ENCODE results near the gene AGER. TPM values are rescaled to one million over a fixed set of nuclear protein-coding genes. Genes with fewer than 3 reads are reported as not detected.

Gene AGER
- total and polyA plus RNA-seq, 2 of the 4 experiments (the other 2 are of a cell fraction) = 0.18 to 4.2 TPM

- no peak for TF ChIP-seq MXI1 (IDR thresholded peaks at IDR 0.05; ENCODE audit: borderline replicate concordance, low read depth, low read length)
These were observed 5.2 kb upstream of the AGER start (continued) for GRCh38 chr6:32189069-32189741.

- Histone ChIP-seq H3K56ac (ENCODE audit: extremely low read depth, insufficient read depth, low read length) (peak overlapping the region; percentile 98), H2AFZ (replicated peaks; ENCODE audit: low read length, poor library complexity) (peak overlapping the region; percentile 67), H2AK9ac (replicated peaks; ENCODE audit: low read depth, low read length, poor library complexity) (peak overlapping the region; percentile 88), H2AK5ac (ENCODE audit: low read depth, low read length) (peak overlapping the region; percentile 99), H3K4me3 (ENCODE audit: insufficient read depth, low read depth, low read length) (peak overlapping the region; percentile 75), H4K20me1 (ENCODE audit: insufficient read depth, low read length) (no peaks in the 10 kb centered on the region), H3K23ac (ENCODE audit: low read depth, low read length) (peak overlapping the region; percentile 99), H3K9ac (ENCODE audit: low read depth, low read length) (peak overlapping the region; percentile 99), H2BK5ac (ENCODE audit: low read depth, low read length, poor library complexity, severe bottlenecking) (peak overlapping the region; percentile 83), H3K9me1 (ENCODE audit: insufficient read depth, low read length) (peaks cover 16% of the 10 kb centered on the region), H2BK20ac (ENCODE audit: low read depth, low read length) (0 out of 2 replicates have a peak overlapping the region, but pooled peaks have one; percentile 1), H2BK120ac (ENCODE audit: low read depth, low read length) (peak overlapping the region; percentile 72), H4K5ac (ENCODE audit: low read depth, low read length) (peak overlapping the region; percentile 65), H3K4me2 (ENCODE audit: low read depth, low read length) (peak overlapping the region; percentile 85), H3K4me1 (ENCODE audit: control insufficient read depth, insufficient read depth, low read length) (peaks cover 12% of the 10 kb centered on the region), H4K91ac (ENCODE audit: insufficient read depth, low read depth, low read length) (peak overlapping the region; percentile 96), H3K9me3 (ENCODE audit: control insufficient read depth, insufficient read depth, low read length) (no peaks in the 10 kb centered on the region), H3K18ac (ENCODE audit: low read depth, low read length) (peak overlapping the region; percentile 45), H3K36me3 (ENCODE audit: control insufficient read depth, insufficient read depth, low read length) (peaks cover 23% of the 10 kb centered on the region), H3K79me1 (ENCODE audit: low read depth in 1 of 2, low read length in 2 of 2) (peaks cover 21 to 64% of the 10 kb centered on the region in 2 experiments), H3K27ac (ENCODE audit: insufficient read depth, low read length) (peak overlapping the region; percentile 91), H3K14ac (replicated peaks; ENCODE audit: low read depth, low read length) (peak overlapping the region; percentile 99), H3K27me3 (ENCODE audit: control insufficient read depth, insufficient read depth, low read length) (no peaks in the 10 kb centered on the region), H2BK15ac (ENCODE audit: low read depth, low read length) (peak overlapping the region; percentile 41; the same call in 1 of the 3 replicates), H3K4ac (ENCODE audit: low read depth, low read length) (peak overlapping the region; percentile 97), H4K8ac (ENCODE audit: low read depth in 2 of 2, low read length in 2 of 2) (peak overlapping the region; percentile 76 to 87)
- ChIA-PET CTCF (no interaction called here), POLR2A (ENCODE audit: unreplicated experiment) (interaction anchor here (0.6 to 1.8 kb wide), 2 partner anchors 11 to 66 kb away, joined by 5 to 7 read pairs; no protein-coding TSS in a partner anchor)
- DNase-seq (peak; percentile 12), ATAC-seq (ENCODE audit: low read depth) (peak; percentile 18)
- WGBS, 2 experiments (ENCODE audit: extremely low coverage in 2 of 2, insufficient read length in 1 of 2) = 10% methylated on average over 4 of the region's 13 CpGs; no CpG with 5 or more reads in 1 of the 2 experiments
- intact Hi-C loops (cut with micrococcal nuclease) = loop anchor here (5.0 kb wide), 1 partner anchor 784 kb away; no protein-coding TSS in a partner anchor
- TF ChIP-seq, protein P1, sequence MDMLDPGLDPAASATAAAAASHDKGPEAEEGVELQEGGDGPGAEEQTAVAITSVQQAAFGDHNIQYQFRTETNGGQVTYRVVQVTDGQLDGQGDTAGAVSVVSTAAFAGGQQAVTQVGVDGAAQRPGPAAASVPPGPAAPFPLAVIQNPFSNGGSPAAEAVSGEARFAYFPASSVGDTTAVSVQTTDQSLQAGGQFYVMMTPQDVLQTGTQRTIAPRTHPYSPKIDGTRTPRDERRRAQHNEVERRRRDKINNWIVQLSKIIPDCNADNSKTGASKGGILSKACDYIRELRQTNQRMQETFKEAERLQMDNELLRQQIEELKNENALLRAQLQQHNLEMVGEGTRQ (IDR thresholded peaks at IDR 0.05; ENCODE audit: low read depth, low read length) = no peak
- TF ChIP-seq CEBPB (IDR thresholded peaks at IDR 0.05; ENCODE audit: low read depth, low read length) = peak; percentile 53
- in situ Hi-C loops (cut with MboI; ENCODE audit: low sequenced_read_pairs) = loop anchor here (25.0 kb wide), 1 partner anchor 774 kb away; the partner anchor contains the start of genes BRD2 and HLA-DMA
- dilution Hi-C loops (cut with HindIII; ENCODE audit: low sequenced_read_pairs, unreplicated experiment) = no loop called here
- BruUV-seq (replicated peaks) = no TSS peak
These were observed 4.5 kb upstream of the AGER start for GRCh38 chr6:32188381-32189068.

All from IMR-90 (cell line).